Prostate gland (tissue), 2 donors: ENCODE measurements around the gene SPON1. TPM values are rescaled to one million over a fixed set of nuclear protein-coding genes. Genes with fewer than 3 reads are reported as not detected.
A peak's percentile ranks its signal among the peaks of the same experiment; 100 is the strongest.

Source experiments
- DNase-seq: peaks from one replicate; pipeline ENCODE4 v3.0.0-alpha.2; 2019; ENCODE audit warnings: low spot score
- H3K27ac ChIP-seq, 2 donors: fragments of 200-600 bp; sonication (generic); 2 replicates each; pipeline ENCODE4 v1.5.1; 2017 to 2019
- H3K27me3 ChIP-seq: fragments of 200-600 bp; sonication (generic); replicated peaks from 2 replicates; pipeline ENCODE4 v1.5.1; 2019; ENCODE audit not compliant: insufficient read depth
- H3K36me3 ChIP-seq, 2 donors: fragments of 200-600 bp; sonication (generic); 1 replicate in 1 of 2; 2 replicates in 1 of 2; pipeline versions ENCODE4 v1.5.1 to v1.8.1; 2017 to 2019
- H3K4me1 ChIP-seq: fragments of 200-600 bp; sonication (generic); replicated peaks from 2 replicates; pipeline ENCODE4 v1.5.1; 2019
- H3K4me3 ChIP-seq, 2 donors: fragments of 200-600 bp; sonication (generic); 2 replicates each; pipeline ENCODE4 v1.5.1; 2017 to 2019
- H3K9me3 ChIP-seq: fragments of 200-600 bp; sonication (generic); 2 replicates; pipeline ENCODE4 v1.5.1; 2017
- POLR2A ChIP-seq: fragments of 450-650 bp; IDR thresholded peaks from one replicate; pipeline ENCODE4 v1.6.1; 2016; ENCODE audit warnings: antibody characterized with exemption, mild to moderate bottlenecking
- POLR2AphosphoS5 ChIP-seq: sonication (generic); formaldehyde crosslinking; IDR thresholded peaks from one replicate; pipeline ENCODE4 v1.6.1; 2017; ENCODE audit warnings: antibody characterized with exemption
- WGBS: methylation state at CpG from one replicate; pipeline ENCODE4 v1.1.5; 2018; 5-methylcytosine and 5-hydroxymethylcytosine counted together
- intact Hi-C: fragments of 100-400 bp; cut with DNase I; formaldehyde crosslinking; loops from one replicate; pipeline ENCODE4 v1.14.2; 2022
- total RNA-seq, 2 donors: library from RNA; depleted of rRNA; stranded (reverse); fragments of >200 nt; gene quantifications; one replicate each; pipeline ENCODE4 v1.1.0, GENCODE V29; 2016
- TF ChIP-seq, protein P1 (sequence below), 4 experiments: fragments of 200-600 bp in 2 of 4; fragments of 450-650 bp in 2 of 4; sonication (generic) in 2 of 4; IDR thresholded peaks; 1 replicate in 3 of 4; 2 replicates in 1 of 4; pipeline ENCODE4 v1.5.1; 2016 to 2019; ENCODE audit warnings: antibody characterized with exemption in 4 of 4, mild to moderate bottlenecking in 2 of 4, moderate library complexity in 2 of 4

SPON1 gene
- total RNA-seq, 2 donors from 2014 or later: 13.7 to 28.2 TPM

- TF ChIP-seq, protein P1, sequence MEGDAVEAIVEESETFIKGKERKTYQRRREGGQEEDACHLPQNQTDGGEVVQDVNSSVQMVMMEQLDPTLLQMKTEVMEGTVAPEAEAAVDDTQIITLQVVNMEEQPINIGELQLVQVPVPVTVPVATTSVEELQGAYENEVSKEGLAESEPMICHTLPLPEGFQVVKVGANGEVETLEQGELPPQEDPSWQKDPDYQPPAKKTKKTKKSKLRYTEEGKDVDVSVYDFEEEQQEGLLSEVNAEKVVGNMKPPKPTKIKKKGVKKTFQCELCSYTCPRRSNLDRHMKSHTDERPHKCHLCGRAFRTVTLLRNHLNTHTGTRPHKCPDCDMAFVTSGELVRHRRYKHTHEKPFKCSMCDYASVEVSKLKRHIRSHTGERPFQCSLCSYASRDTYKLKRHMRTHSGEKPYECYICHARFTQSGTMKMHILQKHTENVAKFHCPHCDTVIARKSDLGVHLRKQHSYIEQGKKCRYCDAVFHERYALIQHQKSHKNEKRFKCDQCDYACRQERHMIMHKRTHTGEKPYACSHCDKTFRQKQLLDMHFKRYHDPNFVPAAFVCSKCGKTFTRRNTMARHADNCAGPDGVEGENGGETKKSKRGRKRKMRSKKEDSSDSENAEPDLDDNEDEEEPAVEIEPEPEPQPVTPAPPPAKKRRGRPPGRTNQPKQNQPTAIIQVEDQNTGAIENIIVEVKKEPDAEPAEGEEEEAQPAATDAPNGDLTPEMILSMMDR (IDR thresholded peaks at IDR 0.05): no peak
- peak; percentile 81 for TF ChIP-seq POLR2AphosphoS5
- no peak overlapping the region for H3K27ac ChIP-seq
- intact Hi-C loops: no loop called here
- H3K4me3 ChIP-seq: no peak overlapping the region
- H3K9me3 ChIP-seq: no peaks in the 10 kb centered on the region
- no peaks in the 10 kb centered on the region for H3K36me3 ChIP-seq
- no peaks in the 10 kb centered on the region for H3K27me3 ChIP-seq
- DNase-seq: peak; percentile 47
- WGBS: 19% methylated on average over 1 of the region's 1 CpG
- H3K4me1 ChIP-seq: no peaks in the 10 kb centered on the region
Measured at GRCh38 chr11:14117632-14118031, 155.1 kb downstream of the SPON1 start.

DNA sequence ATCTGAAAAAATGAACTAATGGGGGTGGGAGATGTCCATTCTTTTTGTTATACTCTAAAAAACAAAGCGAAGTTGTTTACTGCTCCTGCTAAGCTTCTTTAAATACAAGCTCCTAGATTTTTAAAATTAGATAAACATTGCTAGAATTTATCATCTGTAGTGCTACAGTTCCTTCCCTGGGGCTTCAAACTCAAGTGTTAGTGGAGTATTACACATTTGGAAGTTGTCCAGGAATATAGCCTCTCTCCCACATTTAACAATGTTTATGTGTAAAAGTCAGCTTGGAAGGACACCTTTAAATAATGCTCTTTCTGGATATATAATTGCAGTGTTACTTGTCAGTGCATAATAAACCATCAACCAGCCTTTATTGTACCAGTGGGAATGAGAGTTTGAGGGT lies 155.5 kb downstream of the SPON1 start:
- Histone ChIP-seq H3K4me3 (no peak overlapping the region), H3K4me1 (no peaks in the 10 kb centered on the region), H3K27ac (no peak overlapping the region), H3K27me3 (no peaks in the 10 kb centered on the region), H3K9me3 (no peaks in the 10 kb centered on the region), H3K36me3 (no peaks in the 10 kb centered on the region)
- DNase-seq: no peak
- intact Hi-C loops: no loop called here
- TF ChIP-seq POLR2A (no peak), POLR2AphosphoS5 (no peak)
- TF ChIP-seq, protein P1 (IDR thresholded peaks at IDR 0.05): no peak
- 32% methylated on average over 1 of the region's 1 CpG for WGBS

DNA sequence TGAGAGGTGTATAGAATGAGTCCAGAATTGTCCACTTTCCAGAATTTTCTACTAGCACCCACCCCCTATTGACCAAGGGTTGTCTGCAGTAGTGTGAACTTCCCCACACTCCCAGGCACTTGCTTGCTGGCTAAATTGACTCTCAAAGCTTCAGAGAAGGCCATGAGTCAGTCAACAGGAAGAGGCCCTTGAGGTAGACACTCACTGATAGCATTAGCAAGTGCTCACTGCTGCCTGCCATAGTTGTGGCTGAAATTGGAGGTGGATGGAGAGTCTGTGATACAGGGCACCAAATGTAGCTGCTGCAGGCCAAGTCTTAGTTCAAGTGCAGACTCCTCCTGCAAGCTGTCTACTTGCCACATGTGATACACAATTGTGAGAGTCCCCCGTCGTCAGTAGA lies 156.8 kb downstream of the SPON1 start:
- H3K4me1 ChIP-seq: no peaks in the 10 kb centered on the region
- H3K36me3 ChIP-seq: no peaks in the 10 kb centered on the region
- no peak for DNase-seq
- H3K4me3 ChIP-seq: no peak overlapping the region
- intact Hi-C loops: no loop called here
- H3K9me3 ChIP-seq: no peaks in the 10 kb centered on the region
- TF ChIP-seq POLR2AphosphoS5 (no peak), POLR2A (no peak)
- TF ChIP-seq, protein P1 (IDR thresholded peaks at IDR 0.05): no peak
- no peak overlapping the region for H3K27ac ChIP-seq
- H3K27me3 ChIP-seq: no peaks in the 10 kb centered on the region
- WGBS: 94% methylated on average over 2 of the region's 2 CpGs

- H3K4me1 ChIP-seq: no peaks in the 10 kb centered on the region
- H3K27me3 ChIP-seq: no peaks in the 10 kb centered on the region
- TF ChIP-seq, protein P1 (IDR thresholded peaks at IDR 0.05): no peak
- TF ChIP-seq POLR2A (no peak), POLR2AphosphoS5 (no peak)
- 50% methylated on average over 3 of the region's 3 CpGs for WGBS
- H3K4me3 ChIP-seq: no peak overlapping the region
- no peaks in the 10 kb centered on the region for H3K9me3 ChIP-seq
- intact Hi-C loops: no loop called here
- H3K36me3 ChIP-seq: no peaks in the 10 kb centered on the region
- no peak for DNase-seq
- H3K27ac ChIP-seq: no peak overlapping the region
Measured at GRCh38 chr11:14124350-14124749, 161.8 kb downstream of the SPON1 start.

DNA sequence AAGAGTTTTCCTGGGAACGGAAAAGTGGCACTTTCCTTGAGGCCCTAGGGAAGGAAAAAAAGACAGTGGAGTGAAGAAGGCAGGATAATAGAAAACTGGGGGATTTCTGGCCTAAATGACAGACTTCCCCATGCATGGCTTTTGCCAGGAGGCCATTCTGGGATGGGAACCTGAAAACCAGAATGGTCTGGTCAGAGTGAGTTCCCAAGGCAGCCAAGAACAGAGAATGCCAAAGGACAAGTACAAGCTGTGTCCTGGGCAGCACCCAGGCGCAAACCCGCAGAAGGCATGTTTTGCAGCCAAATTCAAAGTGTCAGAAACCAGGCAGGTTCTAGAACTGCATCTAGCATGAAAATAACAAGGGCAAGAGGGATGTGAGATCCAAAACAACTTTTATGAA lies 162.4 kb downstream of the SPON1 start:
- Histone ChIP-seq H3K4me3 (no peak overlapping the region), H3K4me1 (no peaks in the 10 kb centered on the region), H3K9me3 (no peaks in the 10 kb centered on the region), H3K36me3 (no peaks in the 10 kb centered on the region), H3K27ac (no peak overlapping the region), H3K27me3 (no peaks in the 10 kb centered on the region)
- DNase-seq: no peak
- intact Hi-C loops: no loop called here
- TF ChIP-seq POLR2AphosphoS5 (no peak), POLR2A (no peak)
- TF ChIP-seq, protein P1 (IDR thresholded peaks at IDR 0.05): no peak
- WGBS: 67% methylated on average over 3 of the region's 3 CpGs
